MM.1S (cell line): ENCODE measurements around the gene PEX16.

ENCODE experiments used
- DNase-seq: peaks from one replicate; pipeline ENCODE4 v3.0.0-alpha.2; 2015
- H2AFZ ChIP-seq: fragments of 300-600 bp; sonication (generic); 2 replicates; pipeline ENCODE4 v1.6.0; 2016; ENCODE audit warnings: antibody characterized with exemption, low read length
- H3F3A ChIP-seq: fragments of 300-600 bp; sonication (generic); 2 replicates; pipeline ENCODE4 v1.6.1; 2016; ENCODE audit warnings: mild to moderate bottlenecking, antibody characterized with exemption, low read length, moderate library complexity, mixed read lengths; ENCODE audit not compliant: insufficient read depth
- H3K27ac ChIP-seq: fragments of 300-600 bp; sonication (generic); 2 replicates; pipeline ENCODE4 v1.5.1; 2016; ENCODE audit warnings: mild to moderate bottlenecking, low read length
- H3K27me3 ChIP-seq: fragments of 300-600 bp; sonication (generic); replicated peaks from 2 replicates; pipeline ENCODE4 v1.6.0; 2016; ENCODE audit warnings: low read length; ENCODE audit not compliant: insufficient read depth
- H3K36me3 ChIP-seq: fragments of 300-600 bp; sonication (generic); replicated peaks from 2 replicates; pipeline ENCODE4 v1.6.1; 2016; ENCODE audit warnings: mild to moderate bottlenecking, low read length, mixed read lengths; ENCODE audit not compliant: insufficient read depth
- H3K4me1 ChIP-seq: fragments of 300-600 bp; sonication (generic); 2 replicates; pipeline ENCODE4 v1.6.1; 2016; ENCODE audit warnings: low read length, mixed read lengths
- H3K4me2 ChIP-seq: fragments of 300-600 bp; sonication (generic); 2 replicates; pipeline ENCODE4 v1.6.0; 2016; ENCODE audit warnings: low read depth, low read length
- H3K4me3 ChIP-seq: fragments of 300-600 bp; sonication (generic); 2 replicates; pipeline ENCODE4 v1.5.1; 2016; ENCODE audit warnings: low read length, mixed read lengths
- H3K79me2 ChIP-seq: fragments of 300-600 bp; sonication (generic); 2 replicates; pipeline ENCODE4 v1.6.1; 2016; ENCODE audit warnings: mixed run types, low read length, mixed read lengths
- H3K9ac ChIP-seq: fragments of 300-600 bp; sonication (generic); 2 replicates; pipeline ENCODE4 v1.6.1; 2016; ENCODE audit warnings: low read length, mixed read lengths
- H3K9me2 ChIP-seq: fragments of 300-600 bp; sonication (generic); replicated peaks from 2 replicates; pipeline ENCODE4 v1.6.1; 2016; ENCODE audit warnings: mild to moderate bottlenecking, low read length, mixed read lengths; ENCODE audit not compliant: insufficient read depth
- H3K9me3 ChIP-seq: fragments of 300-600 bp; sonication (generic); replicated peaks from 2 replicates; pipeline ENCODE4 v1.6.1; 2016; ENCODE audit warnings: mild to moderate bottlenecking, low read length, mixed read lengths; ENCODE audit not compliant: insufficient read depth
- H4K20me1 ChIP-seq: fragments of 300-600 bp; sonication (generic); 2 replicates; pipeline ENCODE4 v1.6.1; 2016; ENCODE audit warnings: mild to moderate bottlenecking, low read length, moderate library complexity, mixed read lengths; ENCODE audit not compliant: insufficient read depth
- EZH2 ChIP-seq: fragments of 300-600 bp; sonication (generic); optimal IDR thresholded peaks from 2 replicates; pipeline ENCODE3; 2017; ENCODE audit warnings: low read depth, mild to moderate bottlenecking, antibody characterized with exemption, low read length, mixed read lengths
- EZH2phosphoT487 ChIP-seq: fragments of 300-600 bp; sonication (generic); IDR thresholded peaks from 2 replicates; pipeline ENCODE4 v1.6.1; 2018; ENCODE audit warnings: antibody characterized with exemption, low read length
- TF ChIP-seq, protein P1 (sequence below): fragments of 300-600 bp; sonication (generic); IDR thresholded peaks from 2 replicates; pipeline ENCODE4 v1.5.1; 2016; ENCODE audit warnings: antibody characterized with exemption, low read length, mixed read lengths

Gene PEX16

DNA sequence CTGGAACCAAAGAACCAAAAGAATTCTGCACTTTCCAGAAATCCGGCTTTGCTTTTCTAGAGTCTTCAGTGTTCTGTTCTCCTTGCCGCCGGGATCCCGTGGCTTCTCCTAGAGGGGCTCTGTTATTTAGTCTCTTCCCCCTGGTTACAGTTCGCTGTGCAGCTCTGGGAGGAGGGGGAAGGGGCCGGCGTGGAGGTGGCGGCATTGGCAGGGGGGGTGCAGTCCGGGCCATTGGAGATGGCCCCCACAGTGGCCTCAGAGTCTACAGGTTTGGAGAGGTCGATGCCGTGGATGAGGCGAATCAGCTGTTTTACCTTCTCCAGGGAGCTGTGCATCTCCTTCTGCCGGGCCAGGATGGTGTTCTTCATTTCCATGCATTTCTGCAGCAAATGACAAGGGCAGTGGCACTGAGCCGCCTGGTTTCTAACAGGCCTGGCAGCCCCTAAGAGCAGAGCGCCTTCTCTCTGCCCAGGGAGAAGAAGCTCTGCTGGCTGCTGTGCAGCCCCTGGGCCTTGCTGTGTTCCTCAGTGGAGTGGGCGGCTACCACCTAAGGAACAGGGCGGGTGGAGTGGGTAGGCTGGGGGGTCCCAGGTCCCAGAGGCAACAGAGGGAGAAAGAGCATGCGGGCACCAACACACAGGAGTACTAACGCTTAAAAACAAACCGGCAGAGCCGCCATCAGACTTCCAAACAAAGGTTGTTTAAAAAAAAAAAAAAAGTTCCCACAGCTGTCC, 16.3 kb upstream of the PEX16 start:
- peaks cover 13% of the 10 kb centered on the region; the same call in 1 of the 2 replicates for H3K4me1 ChIP-seq
- no peaks in the 10 kb centered on the region for H3K36me3 ChIP-seq
- H3K9me2 ChIP-seq = no peaks in the 10 kb centered on the region
- no peaks in the 10 kb centered on the region for H3K9me3 ChIP-seq
- no peak for DNase-seq
- no peak overlapping the region for H3K4me3 ChIP-seq
- no peak overlapping the region for H3K9ac ChIP-seq
- peaks cover 12% of the 10 kb centered on the region for H3F3A ChIP-seq
- no peak overlapping the region for H2AFZ ChIP-seq
- H3K4me2 ChIP-seq = no peak overlapping the region
- no peak for TF ChIP-seq EZH2phosphoT487
- no peak for TF ChIP-seq EZH2
- TF ChIP-seq, protein P1, sequence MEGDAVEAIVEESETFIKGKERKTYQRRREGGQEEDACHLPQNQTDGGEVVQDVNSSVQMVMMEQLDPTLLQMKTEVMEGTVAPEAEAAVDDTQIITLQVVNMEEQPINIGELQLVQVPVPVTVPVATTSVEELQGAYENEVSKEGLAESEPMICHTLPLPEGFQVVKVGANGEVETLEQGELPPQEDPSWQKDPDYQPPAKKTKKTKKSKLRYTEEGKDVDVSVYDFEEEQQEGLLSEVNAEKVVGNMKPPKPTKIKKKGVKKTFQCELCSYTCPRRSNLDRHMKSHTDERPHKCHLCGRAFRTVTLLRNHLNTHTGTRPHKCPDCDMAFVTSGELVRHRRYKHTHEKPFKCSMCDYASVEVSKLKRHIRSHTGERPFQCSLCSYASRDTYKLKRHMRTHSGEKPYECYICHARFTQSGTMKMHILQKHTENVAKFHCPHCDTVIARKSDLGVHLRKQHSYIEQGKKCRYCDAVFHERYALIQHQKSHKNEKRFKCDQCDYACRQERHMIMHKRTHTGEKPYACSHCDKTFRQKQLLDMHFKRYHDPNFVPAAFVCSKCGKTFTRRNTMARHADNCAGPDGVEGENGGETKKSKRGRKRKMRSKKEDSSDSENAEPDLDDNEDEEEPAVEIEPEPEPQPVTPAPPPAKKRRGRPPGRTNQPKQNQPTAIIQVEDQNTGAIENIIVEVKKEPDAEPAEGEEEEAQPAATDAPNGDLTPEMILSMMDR = no peak
- no peaks in the 10 kb centered on the region for H3K79me2 ChIP-seq
- H4K20me1 ChIP-seq = no peaks in the 10 kb centered on the region
- H3K27ac ChIP-seq = no peak overlapping the region
- H3K27me3 ChIP-seq = no peaks in the 10 kb centered on the region

DNA sequence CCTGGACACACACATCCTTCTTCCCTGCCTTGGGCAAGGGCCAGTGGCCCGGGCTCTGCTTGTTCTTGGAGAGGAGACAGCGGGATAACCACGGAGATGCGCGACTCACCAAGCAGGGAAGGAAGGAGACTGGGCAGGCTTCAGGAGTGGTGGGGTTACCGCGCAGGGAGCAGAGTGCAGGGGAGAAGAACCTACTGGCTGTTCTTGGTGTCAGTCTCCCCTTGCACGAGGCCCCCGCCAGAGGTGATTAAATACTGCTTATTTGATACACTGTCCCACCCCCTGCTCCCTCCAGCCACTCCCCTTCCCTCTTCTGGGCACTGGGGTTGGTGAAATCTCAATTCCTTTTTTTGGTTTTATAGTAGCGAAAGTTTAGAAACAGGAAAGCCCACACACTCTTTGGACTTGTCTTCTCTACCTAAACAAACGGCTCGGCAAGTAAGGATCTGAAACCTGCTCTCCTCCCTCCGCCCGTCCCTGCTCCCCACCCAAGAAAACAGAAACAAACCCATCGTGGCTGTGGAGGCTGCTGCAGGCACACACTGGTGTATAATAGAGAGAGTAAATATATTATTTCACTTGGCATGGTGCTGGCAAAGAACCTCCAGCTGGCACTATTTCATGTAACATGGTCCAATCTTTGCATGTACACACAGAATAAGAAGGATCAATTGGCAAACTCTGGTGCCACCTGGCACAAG, 15.6 kb upstream of the PEX16 start:
- H3K27me3 ChIP-seq = no peaks in the 10 kb centered on the region
- H3F3A ChIP-seq = peaks cover 12% of the 10 kb centered on the region
- H3K9me2 ChIP-seq = no peaks in the 10 kb centered on the region
- no peaks in the 10 kb centered on the region for H3K36me3 ChIP-seq
- H2AFZ ChIP-seq = no peak overlapping the region
- H3K9ac ChIP-seq = no peak overlapping the region
- H3K79me2 ChIP-seq = no peaks in the 10 kb centered on the region
- TF ChIP-seq EZH2phosphoT487 (no peak), EZH2 (no peak)
- TF ChIP-seq, protein P1 = no peak
- peaks cover 13% of the 10 kb centered on the region; the same call in 1 of the 2 replicates for H3K4me1 ChIP-seq
- no peak overlapping the region for H3K4me2 ChIP-seq
- H3K9me3 ChIP-seq = no peaks in the 10 kb centered on the region
- H4K20me1 ChIP-seq = no peaks in the 10 kb centered on the region
- no peak overlapping the region for H3K27ac ChIP-seq
- no peak overlapping the region for H3K4me3 ChIP-seq
- no peak for DNase-seq

DNA sequence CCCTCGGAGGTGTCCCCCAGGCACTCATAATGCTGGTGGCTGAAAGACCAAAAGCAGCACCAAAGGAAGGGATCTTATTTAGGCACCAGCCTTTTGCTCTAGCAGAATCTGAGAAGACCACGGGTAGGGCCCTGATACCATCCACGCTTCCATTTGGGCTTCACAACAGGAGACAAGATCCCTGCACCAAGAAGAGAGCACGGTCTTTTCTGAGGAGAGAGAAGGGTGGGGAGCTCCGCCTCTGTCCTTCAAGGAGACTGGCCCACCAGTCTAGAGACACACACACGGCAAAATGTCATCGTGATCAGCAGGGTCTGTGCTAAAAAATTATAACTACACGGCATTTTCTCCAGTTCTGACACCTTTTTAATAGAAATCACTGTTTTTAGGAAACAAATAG, 14.5 kb upstream of the PEX16 start:
- DNase-seq = no peak
- TF ChIP-seq EZH2phosphoT487 (no peak), EZH2 (no peak)
- TF ChIP-seq, protein P1 = no peak
- Histone ChIP-seq H3K4me2 (no peak overlapping the region), H3K9ac (no peak overlapping the region), H3K36me3 (no peaks in the 10 kb centered on the region), H3F3A (peaks cover 12% of the 10 kb centered on the region), H3K4me3 (no peak overlapping the region), H3K79me2 (no peaks in the 10 kb centered on the region), H3K27ac (no peak overlapping the region), H3K9me3 (no peaks in the 10 kb centered on the region), H2AFZ (no peak overlapping the region), H3K27me3 (no peaks in the 10 kb centered on the region), H3K4me1 (peaks cover 13% of the 10 kb centered on the region; the same call in 1 of the 2 replicates), H3K9me2 (no peaks in the 10 kb centered on the region), H4K20me1 (no peaks in the 10 kb centered on the region)
